Fibroblast of villous mesenchyme (primary cell): Measurements from ENCODE around the gene WBP1L. TPM values are rescaled to one million over a fixed set of nuclear protein-coding genes. Genes with fewer than 3 reads are reported as not detected.

Experiments used
- DNase-seq: peaks from one replicate; pipeline ENCODE4 v3.0.0-alpha.2; 2010; ENCODE audit warnings: low read depth
- H3K4me3 ChIP-seq: 2 replicates; pipeline ENCODE4 v1.5.1; 2011; ENCODE audit warnings: low read depth, mild to moderate bottlenecking, low read length
- total RNA-seq: library from RNA; depleted of rRNA; stranded (reverse); fragments of >200 nt; gene quantifications from 2 replicates; pipeline ENCODE4 v1.2.3, GENCODE V29; 2012
- TF ChIP-seq, protein P1 (sequence below): IDR thresholded peaks from 2 replicates; pipeline ENCODE4 v1.5.1; 2012; ENCODE audit warnings: low read depth, mild to moderate bottlenecking, low read length; ENCODE audit not compliant: insufficient read depth

The WBP1L gene
- total RNA-seq, 1 donor, result 40.6 TPM

DNA sequence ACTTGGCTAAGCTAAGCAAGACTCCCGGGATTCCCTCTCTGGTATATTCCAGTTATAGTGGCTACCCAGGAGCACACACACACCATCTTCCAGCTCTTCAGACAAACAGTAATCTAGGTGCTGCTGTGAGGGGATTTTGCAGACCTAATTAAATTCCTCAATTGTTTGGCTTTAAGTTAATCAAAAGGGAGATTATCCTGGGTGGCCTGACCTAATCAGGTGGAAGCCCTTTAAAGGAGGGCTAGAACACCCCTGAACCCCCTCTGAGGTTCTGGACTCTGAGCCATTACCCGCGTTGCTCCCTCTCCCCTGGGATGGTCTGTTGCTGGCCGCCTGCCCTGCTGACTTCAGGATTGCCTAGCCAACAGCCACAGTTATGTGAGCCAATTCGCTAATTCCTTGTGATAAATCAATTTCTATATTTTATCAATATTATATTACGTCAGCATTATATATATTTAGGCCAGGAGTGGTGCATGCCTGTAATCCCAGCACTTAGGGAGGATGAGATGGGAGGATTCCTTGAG lies 22.9 kb upstream of the WBP1L start:
- no peak for DNase-seq
- H3K4me3 ChIP-seq, result no peak overlapping the region
- TF ChIP-seq, protein P1, sequence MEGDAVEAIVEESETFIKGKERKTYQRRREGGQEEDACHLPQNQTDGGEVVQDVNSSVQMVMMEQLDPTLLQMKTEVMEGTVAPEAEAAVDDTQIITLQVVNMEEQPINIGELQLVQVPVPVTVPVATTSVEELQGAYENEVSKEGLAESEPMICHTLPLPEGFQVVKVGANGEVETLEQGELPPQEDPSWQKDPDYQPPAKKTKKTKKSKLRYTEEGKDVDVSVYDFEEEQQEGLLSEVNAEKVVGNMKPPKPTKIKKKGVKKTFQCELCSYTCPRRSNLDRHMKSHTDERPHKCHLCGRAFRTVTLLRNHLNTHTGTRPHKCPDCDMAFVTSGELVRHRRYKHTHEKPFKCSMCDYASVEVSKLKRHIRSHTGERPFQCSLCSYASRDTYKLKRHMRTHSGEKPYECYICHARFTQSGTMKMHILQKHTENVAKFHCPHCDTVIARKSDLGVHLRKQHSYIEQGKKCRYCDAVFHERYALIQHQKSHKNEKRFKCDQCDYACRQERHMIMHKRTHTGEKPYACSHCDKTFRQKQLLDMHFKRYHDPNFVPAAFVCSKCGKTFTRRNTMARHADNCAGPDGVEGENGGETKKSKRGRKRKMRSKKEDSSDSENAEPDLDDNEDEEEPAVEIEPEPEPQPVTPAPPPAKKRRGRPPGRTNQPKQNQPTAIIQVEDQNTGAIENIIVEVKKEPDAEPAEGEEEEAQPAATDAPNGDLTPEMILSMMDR, result no peak

DNA sequence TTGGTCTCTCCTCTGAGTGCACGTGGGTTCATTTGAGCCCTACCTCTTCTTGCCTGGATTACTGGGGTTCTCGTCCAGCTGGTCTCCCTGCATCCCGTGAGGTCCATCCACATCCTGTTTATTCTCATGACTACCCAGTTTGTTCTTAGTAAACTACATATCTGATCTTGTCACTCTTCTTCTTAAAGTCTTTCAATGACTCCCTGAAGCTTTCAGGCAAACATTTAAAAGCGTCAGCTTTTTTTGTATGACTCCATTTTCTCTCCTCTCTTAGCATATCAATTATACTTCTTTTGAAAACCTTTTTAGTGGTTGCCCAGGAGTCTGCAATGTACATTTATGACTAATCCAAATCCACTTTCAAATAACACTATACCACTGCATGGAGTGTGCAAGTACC lies 21.8 kb upstream of the WBP1L start:
- TF ChIP-seq, protein P1, result no peak
- no peak for DNase-seq
- H3K4me3 ChIP-seq, result no peak overlapping the region

DNA sequence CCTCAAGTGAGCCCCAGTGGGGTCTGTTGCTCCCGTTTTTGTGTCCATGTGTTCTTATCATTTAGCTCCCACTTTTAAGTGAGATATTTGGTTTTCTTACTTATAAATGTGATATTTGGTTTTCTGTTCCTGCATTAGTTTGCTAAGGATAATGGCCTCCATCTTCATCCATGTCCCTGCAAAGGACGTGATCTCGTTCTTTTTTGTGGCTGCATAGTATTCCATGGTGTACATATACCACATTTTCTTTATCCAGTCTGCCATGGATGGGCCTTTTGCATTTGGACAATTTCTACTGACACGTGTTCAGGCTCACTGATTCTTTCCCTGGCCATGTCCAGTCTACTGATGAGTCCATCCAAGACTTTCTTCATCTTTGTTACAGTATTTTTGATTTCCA lies 19.8 kb upstream of the WBP1L start:
- no peak for DNase-seq
- TF ChIP-seq, protein P1, result no peak
- no peak overlapping the region for H3K4me3 ChIP-seq

DNA sequence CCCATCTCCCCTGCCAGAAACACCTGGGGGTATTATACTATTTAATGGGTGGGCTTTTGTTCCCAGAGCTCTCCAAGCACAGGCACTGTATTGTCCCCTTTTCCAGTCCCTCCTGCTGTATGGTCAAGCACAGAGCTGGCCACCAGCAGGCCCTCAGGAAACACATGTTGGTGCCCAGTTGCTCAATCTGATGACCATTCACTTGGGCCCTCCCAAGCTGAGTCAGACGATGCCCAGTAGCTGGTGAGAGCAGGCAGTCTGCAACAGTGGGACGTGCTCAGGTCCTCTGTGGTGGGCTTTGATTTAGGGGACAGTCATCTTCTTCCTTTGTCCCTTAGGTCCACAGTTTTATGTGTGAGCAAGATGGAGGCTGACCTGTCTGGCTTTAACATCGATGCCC lies 17.5 kb upstream of the WBP1L start:
- TF ChIP-seq, protein P1, result no peak
- DNase-seq, result no peak
- H3K4me3 ChIP-seq, result no peak overlapping the region

DNA sequence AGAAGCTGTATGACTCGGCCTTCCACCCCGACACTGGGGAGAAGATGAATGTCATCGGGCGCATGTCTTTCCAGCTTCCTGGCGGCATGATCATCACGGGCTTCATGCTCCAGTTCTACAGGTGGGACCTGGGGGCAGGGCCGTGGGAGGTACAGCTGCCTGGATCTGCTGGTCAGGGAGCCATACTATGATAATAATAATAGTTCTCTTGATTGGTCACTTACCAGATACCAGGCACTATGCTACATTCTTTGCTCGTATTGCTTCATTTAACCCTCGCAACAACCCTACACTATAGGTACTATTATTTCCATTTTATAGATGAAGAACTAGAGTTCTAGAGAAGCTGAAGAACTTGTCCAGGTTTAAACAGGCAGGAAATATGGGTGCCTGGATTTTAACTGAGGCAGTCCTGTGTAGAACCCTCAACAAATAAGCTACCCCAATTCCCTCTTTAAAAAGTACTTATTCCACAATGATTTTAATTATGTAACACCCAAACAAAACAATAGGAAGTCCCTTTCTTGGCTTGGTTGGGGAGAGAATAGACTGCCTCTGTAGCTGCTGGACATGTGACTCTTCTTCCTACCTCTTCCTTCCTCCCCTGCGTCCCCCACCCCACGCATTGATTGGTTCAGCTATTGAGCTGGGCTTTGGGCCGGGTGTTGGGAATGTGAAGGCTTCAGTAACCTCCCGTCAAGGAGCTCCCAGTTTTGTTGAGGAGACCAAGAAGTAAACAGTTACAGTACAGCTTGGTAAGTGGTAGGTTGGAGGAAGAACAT lies 16.5 kb upstream of the WBP1L start:
- TF ChIP-seq, protein P1, result no peak
- no peak for DNase-seq
- no peak overlapping the region for H3K4me3 ChIP-seq

DNA sequence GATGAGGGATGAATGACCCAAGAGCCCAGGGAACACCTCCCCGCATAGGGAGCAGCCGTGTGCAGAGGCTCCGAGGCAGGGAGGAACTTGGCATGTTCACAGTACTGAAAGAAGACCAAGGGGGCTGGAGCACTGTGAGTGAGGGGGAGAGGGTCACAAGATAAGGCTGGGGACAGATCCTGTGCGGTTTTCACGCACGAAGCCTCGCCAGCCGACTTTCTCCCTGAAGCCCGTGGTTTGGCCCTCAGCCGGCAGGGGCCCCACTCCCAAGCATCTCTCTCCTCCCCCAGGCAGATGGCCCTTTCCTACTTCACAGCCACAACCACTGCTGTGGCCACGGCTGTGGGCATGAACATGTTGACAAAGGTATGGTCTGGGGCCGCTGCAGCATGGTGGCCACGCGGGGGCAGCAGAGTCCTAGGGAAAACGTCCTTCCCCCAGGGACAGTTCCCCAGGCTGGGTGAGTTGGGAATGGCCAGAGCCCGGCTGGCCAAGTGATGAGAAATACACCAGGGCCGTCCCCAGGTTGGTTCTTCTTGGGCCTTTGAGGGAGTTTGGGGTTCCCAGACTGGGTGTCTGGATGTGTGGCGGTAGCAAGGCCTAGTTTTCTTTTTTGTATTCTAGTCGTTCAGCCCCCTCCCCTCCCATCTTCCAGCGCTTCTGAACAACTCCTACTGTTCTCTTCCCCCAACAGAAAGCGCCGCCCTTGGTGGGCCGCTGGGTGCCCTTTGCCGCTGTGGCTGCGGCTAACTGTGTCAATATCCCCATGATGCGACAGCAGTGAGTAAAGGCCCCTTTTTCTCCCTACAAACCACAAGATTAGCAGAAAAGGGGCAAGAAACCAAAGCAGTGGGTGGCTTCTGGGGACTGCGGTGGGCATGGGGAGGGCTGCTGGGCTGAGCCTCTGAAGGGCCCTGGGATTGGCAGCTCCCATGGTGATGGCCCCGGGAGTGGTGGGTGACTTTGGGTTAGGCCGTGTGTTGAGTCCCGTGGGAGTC lies 14.4 kb upstream of the WBP1L start:
- TF ChIP-seq, protein P1, result peak; percentile 88
- no peak overlapping the region for H3K4me3 ChIP-seq
- peak; percentile 81 for DNase-seq
